DMS114 treated with DMSO at 0.1 percent for 48 hours (cell line): ENCODE data around the gene ZCWPW2.

Source experiments
- DNase-seq: peaks from one replicate; lab custom pipeline; 2025; ENCODE audit not compliant: unreplicated experiment; lab: John Stamatoyannopoulos, UW

ZCWPW2 gene

GRCh38 chr3:28569357-28569756, 220.8 kb downstream of the ZCWPW2 start:
- no peak for DNase-seq

- DNase-seq: no peak
Measured at GRCh38 chr3:28574036-28574435, 225.5 kb downstream of the ZCWPW2 start.

- DNase-seq: no peak
Measured at GRCh38 chr3:28575100-28575745, 226.7 kb downstream of the ZCWPW2 start.
